ELF-1 (cell line): ENCODE data around the gene XIAP.
"Not testable (repeated sequence)": the region's sequence is repeated elsewhere in the genome, so short reads cannot be mapped to it uniquely, and the experiment has no call there.

Source experiments
- DNase-seq: peaks from one replicate; pipeline ENCODE4 v3.0.0-alpha.2; 2016; ENCODE audit warnings: low read depth, low spot score

Gene XIAP

GRCh38 chrX:123876177-123876576, 16.3 kb downstream of the XIAP start:
- no peak for DNase-seq

- DNase-seq = no peak
Observed at GRCh38 chrX:123876844-123877243, 17.0 kb downstream of the XIAP start.

GRCh38 chrX:123878252-123878721, 18.4 kb downstream of the XIAP start:
- no peak for DNase-seq

GRCh38 chrX:123881330-123881729, 21.5 kb downstream of the XIAP start:
- DNase-seq = no peak

- no peak for DNase-seq
Observed at GRCh38 chrX:123882391-123882790, 22.5 kb downstream of the XIAP start.

GRCh38 chrX:123884809-123885408, 25.1 kb downstream of the XIAP start:
- no peak for DNase-seq

- DNase-seq = no peak
Observed at GRCh38 chrX:123899701-123900100, 39.8 kb downstream of the XIAP start.

- not testable (repeated sequence) for DNase-seq
Observed at GRCh38 chrX:123903261-123903660, 43.4 kb downstream of the XIAP start.

- no peak for DNase-seq
Observed at GRCh38 chrX:123905332-123905731, 45.5 kb downstream of the XIAP start.

- no peak for DNase-seq
Observed at GRCh38 chrX:123906557-123907316, 46.9 kb downstream of the XIAP start.

GRCh38 chrX:123909523-123909922, 49.7 kb downstream of the XIAP start:
- DNase-seq = no peak

GRCh38 chrX:123917069-123917468, 57.2 kb downstream of the XIAP start:
- no peak for DNase-seq

GRCh38 chrX:123918106-123918721, 58.4 kb downstream of the XIAP start:
- DNase-seq = no peak

GRCh38 chrX:123920105-123920785, 60.4 kb downstream of the XIAP start:
- DNase-seq = no peak

- no peak for DNase-seq
Observed at GRCh38 chrX:123923211-123923610, 63.4 kb downstream of the XIAP start.

- DNase-seq = peak; percentile 20
Observed at GRCh38 chrX:123924186-123924585, 64.3 kb downstream of the XIAP start.

GRCh38 chrX:123927845-123928244, 68.0 kb downstream of the XIAP start:
- DNase-seq = no peak

GRCh38 chrX:123932055-123932454, 72.2 kb downstream of the XIAP start:
- not testable (repeated sequence) for DNase-seq

- no peak for DNase-seq
Observed at GRCh38 chrX:123943074-123943473, 83.2 kb downstream of the XIAP start.

- DNase-seq = no peak
Observed at GRCh38 chrX:123943488-123943887, 83.6 kb downstream of the XIAP start.

- DNase-seq = no peak
Observed at GRCh38 chrX:123949846-123950245, 90.0 kb downstream of the XIAP start.
